K562 (cell line): ENCODE measurements around the gene TNKS2. TPM values are rescaled to one million over a fixed set of nuclear protein-coding genes. Genes with fewer than 3 reads are reported as not detected.

ENCODE experiments used
- ATAC-seq: fragments of 200-7000 bp; cut with Tn5 transposase; 3 replicates; pipeline ENCODE4 v1.9.1; 2020; ENCODE audit warnings: moderate library complexity
- BruUV-seq: library from RNA; stranded (reverse); fragments of 400-500 nt; replicated peaks from 2 replicates; lab custom pipeline; 2021; lab: Mats Ljungman, UMichigan
- CTCF ChIA-PET: fragments of 300-600 bp; formaldehyde crosslinking; extraction: SDS; loops from one replicate; lab custom pipeline; 2021; ENCODE audit warnings: low intra/inter-chr PET ratio; lab: Yijun Ruan, JAX
- POLR2A ChIA-PET: fragments of 300-600, 350-650 bp; sonication (Branson Sonifier 250); formaldehyde crosslinking; extraction: SDS; loops from one replicate; lab custom pipeline; 2021; ENCODE audit warnings: antibody characterized with exemption, inconsistent platforms; lab: Yijun Ruan, JAX
- DNase-seq, 4 experiments: peaks; one replicate each; pipeline versions ENCODE4 v3.0.0 to v3.0.0-alpha.2; 2011 to 2018; ENCODE audit warnings: low spot score in 3 of 4, mixed read lengths in 3 of 4; ENCODE audit errors: extremely low read depth in 1 of 4
- FAIRE-seq: peaks from 2 replicates; lab custom pipeline; 2011; peaks lifted over from hg19 to GRCh38; lab: Jason Lieb, UNC
- H2AFZ ChIP-seq: 2 replicates; pipeline ENCODE4 v1.6.0; 2011; ENCODE audit warnings: low read depth, low read length, control low read depth, inconsistent platforms
- H3K27ac ChIP-seq: fragments of 200-600 bp; 3 replicates; pipeline ENCODE4 v1.8.0; 2011; ENCODE audit warnings: low read depth, mild to moderate bottlenecking, control low read depth, inconsistent platforms, low read length, moderate library complexity, mixed read lengths; ENCODE audit errors: extremely low read depth
- H3K27me3 ChIP-seq, 2 experiments: fragments of 300-600 bp in 1 of 2; 2 replicates in 1 of 2; 3 replicates in 1 of 2; pipeline versions ENCODE4 v1.6.0 to v1.8.0; 2011; ENCODE audit warnings: inconsistent platforms in 2 of 2, low read length in 2 of 2, mild to moderate bottlenecking in 1 of 2, mixed read lengths in 1 of 2, moderate library complexity in 1 of 2; ENCODE audit not compliant: control insufficient read depth in 2 of 2, insufficient read depth in 2 of 2
- H3K36me3 ChIP-seq: fragments of 300-600 bp; 3 replicates; pipeline ENCODE4 v1.8.0; 2011; ENCODE audit warnings: mild to moderate bottlenecking, low read length, inconsistent platforms; ENCODE audit not compliant: control insufficient read depth, insufficient read depth
- H3K4me1 ChIP-seq, 2 experiments: fragments of 200-600 bp in 1 of 2; replicated peaks in 1 of 2; 2 replicates in 1 of 2; 3 replicates in 1 of 2; pipeline versions ENCODE4 v1.5.1 to v1.8.0; 2011; ENCODE audit warnings: inconsistent platforms in 2 of 2, low read length in 2 of 2, mild to moderate bottlenecking in 1 of 2, mixed read lengths in 1 of 2, moderate library complexity in 1 of 2; ENCODE audit not compliant: control insufficient read depth in 2 of 2, insufficient read depth in 2 of 2
- H3K4me2 ChIP-seq: 2 replicates; pipeline ENCODE4 v1.6.1; 2011; ENCODE audit warnings: low read length, control low read depth, inconsistent platforms, mixed read lengths; ENCODE audit not compliant: insufficient read depth
- H3K4me3 ChIP-seq: fragments of 200-600 bp; sonication (generic), shearing (Covaris generic); 2 replicates; pipeline ENCODE4 v1.5.1; 2016; ENCODE audit warnings: control low read depth, inconsistent platforms
- H3K79me2 ChIP-seq: fragments of 200-600 bp; 3 replicates; pipeline ENCODE4 v1.8.0; 2011; ENCODE audit warnings: low read length, inconsistent platforms; ENCODE audit not compliant: control insufficient read depth, insufficient read depth
- H3K9ac ChIP-seq, 2 experiments: 2 replicates each; pipeline versions ENCODE4 v1.6.0 to v1.6.1; 2011; ENCODE audit warnings: low read depth in 2 of 2, low read length in 2 of 2, control low read depth in 1 of 2, inconsistent platforms in 1 of 2, mild to moderate bottlenecking in 1 of 2, mixed read lengths in 1 of 2; ENCODE audit not compliant: insufficient read depth in 1 of 2
- H3K9me1 ChIP-seq: one replicate; pipeline ENCODE4 v1.6.0; 2011; ENCODE audit warnings: inconsistent platforms, mild to moderate bottlenecking, low read length, moderate library complexity; ENCODE audit not compliant: control insufficient read depth, insufficient read depth
- H3K9me3 ChIP-seq: replicated peaks from 2 replicates; pipeline ENCODE4 v1.5.1; 2011; ENCODE audit warnings: low read depth, low read length, inconsistent platforms; ENCODE audit not compliant: control insufficient read depth, insufficient read depth
- H4K20me1 ChIP-seq: replicated peaks from 2 replicates; pipeline ENCODE4 v1.6.1; 2011; ENCODE audit warnings: low read length, inconsistent platforms, mixed read lengths; ENCODE audit not compliant: control insufficient read depth, insufficient read depth
- DLX4 ChIP-seq: fragments of 250-450 bp; sonication (Bioruptor Pico); IDR thresholded peaks from 2 replicates; pipeline ENCODE4 v1.6.1; 2021; ENCODE audit warnings: mild to moderate bottlenecking
- ERF ChIP-seq: fragments of 450-650 bp; formaldehyde crosslinking; IDR thresholded peaks from 2 replicates; pipeline ENCODE4 v1.4.0; 2020; ENCODE audit warnings: mild to moderate bottlenecking, mixed read lengths
- GATA2 ChIP-seq: sonication (generic); formaldehyde crosslinking; IDR thresholded peaks from 2 replicates; pipeline ENCODE4 v1.4.0; 2020; ENCODE audit warnings: mild to moderate bottlenecking, missing genetic modification reagents
- HMBOX1 ChIP-seq: sonication (generic); IDR thresholded peaks from 2 replicates; pipeline ENCODE4 v1.6.1; 2016
- KHSRP ChIP-seq: fragments of 450-650 bp; IDR thresholded peaks from 2 replicates; pipeline ENCODE4 v1.6.1; 2017
- PHF8 ChIP-seq: fragments of 200-600 bp; sonication (generic); IDR thresholded peaks from 2 replicates; pipeline ENCODE4 v1.6.1; 2012; ENCODE audit warnings: mixed run types, mild to moderate bottlenecking, inconsistent platforms, low read length, moderate library complexity, borderline replicate concordance
- POLR2G ChIP-seq: fragments of 200-400 bp; formaldehyde crosslinking; IDR thresholded peaks from 2 replicates; pipeline ENCODE4 v1.6.1; 2017; ENCODE audit warnings: low read depth, mild to moderate bottlenecking, antibody characterized with exemption, low read length, moderate library complexity
- POLR3A ChIP-seq: IDR thresholded peaks from 2 replicates; pipeline ENCODE4 v1.6.1; 2011; ENCODE audit warnings: borderline replicate concordance, mild to moderate bottlenecking, moderate library complexity; ENCODE audit not compliant: insufficient read length, insufficient read depth; ENCODE audit errors: extremely low read depth
- SMARCA4 ChIP-seq: fragments of 450-650 bp; IDR thresholded peaks from 2 replicates; pipeline ENCODE4 v1.6.1; 2016
- SNAPC5 ChIP-seq: fragments of 250-450 bp; sonication (Bioruptor Pico); IDR thresholded peaks from 2 replicates; pipeline ENCODE4 v1.8.0; 2021; ENCODE audit warnings: moderate library complexity, mild to moderate bottlenecking, inconsistent platforms
- SPI1 ChIP-seq: IDR thresholded peaks from 2 replicates; pipeline ENCODE4 v1.6.1; 2011; ENCODE audit warnings: low read depth, low read length, control low read depth, borderline replicate concordance
- TCF15 ChIP-seq: fragments of 250-450 bp; sonication (Bioruptor Pico); IDR thresholded peaks from 2 replicates; pipeline ENCODE4 v1.8.0; 2022; ENCODE audit warnings: moderate library complexity, mild to moderate bottlenecking, inconsistent platforms
- TCFL5 ChIP-seq: fragments of 250-450 bp; sonication (Bioruptor Pico); conservative IDR thresholded peaks from 2 replicates; pipeline ENCODE4 v1.6.1; 2021; ENCODE audit warnings: mild to moderate bottlenecking, moderate library complexity, matching md5 sums
- ZNF277 ChIP-seq: fragments of 250-450 bp; sonication (Bioruptor Pico); IDR thresholded peaks from 2 replicates; pipeline ENCODE4 v1.8.0; 2022; ENCODE audit warnings: inconsistent platforms, mild to moderate bottlenecking, moderate library complexity, borderline replicate concordance
- WGBS: fragments of 100-300 bp; shearing (Covaris generic); methylation state at CpG from one replicate; pipeline ENCODE4 v1.1.6; 2016; ENCODE audit warnings: low coverage, mixed read lengths; ENCODE audit not compliant: insufficient coverage; ENCODE audit errors: missing lambda C conversion rate; 5-methylcytosine and 5-hydroxymethylcytosine counted together
- in situ Hi-C: fragments of 300-500 bp; cut with MboI; formaldehyde crosslinking; loops from 4 replicates; pipeline ENCODE4 v1.15.0; 2018; ENCODE audit warnings: inconsistent platforms, mixed read lengths
- intact Hi-C: fragments of 100-400 bp; cut with micrococcal nuclease; formaldehyde crosslinking; loops from 2 replicates; pipeline ENCODE4 v1.14.2; 2022
- polyA plus RNA-seq, 8 experiments: library from polyadenylated mRNA; depleted of rRNA in 4 of 8; stranded (reverse) in 5 of 8; unstranded in 3 of 8; fragments of >200 nt; fragmentation: Nextera tagmentation in 2 of 8; fragmentation: Illumina TruSeq in 1 of 8; extraction: Ambion mirVana in 2 of 8; extraction: Trizol in 1 of 8; gene quantifications; 2 replicates each; pipeline versions ENCODE4 v1.2.1 to v1.2.3, GENCODE V29; 2011 to 2014; ENCODE audit warnings: inconsistent platforms in 1 of 8, missing spikeins in 1 of 8
- total RNA-seq, 7 experiments: library from RNA; depleted of rRNA in 6 of 7; stranded (reverse); fragments of >200 nt in 6 of 7; fragmentation: Illumina TruSeq in 2 of 7; extraction: Trizol in 2 of 7; gene quantifications; 2 replicates each; pipeline versions ENCODE4 v1.2.1 to v1.2.3, GENCODE V29; 2011 to 2021; ENCODE audit warnings: low replicate concordance in 1 of 7

TNKS2 gene
- total and polyA plus RNA-seq, 9 of the 15 experiments (the other 6 are each of a cell fraction or from before 2014, with no cell fraction given) = 3.5 to 19.8 (median 8.6) TPM

GRCh38 chr10:91813251-91813650 is 15.0 kb downstream of the TNKS2 start:
- WGBS = 90% methylated on average over 1 of the region's 1 CpG
- in situ Hi-C loops = no loop called here
- CTCF ChIA-PET = no interaction called here
- Histone ChIP-seq H3K9me1 (no peaks in the 10 kb centered on the region), H2AFZ (no peak overlapping the region), H3K9me3 (no peaks in the 10 kb centered on the region), H3K27ac (no peak overlapping the region), H3K9ac (no peak overlapping the region), H3K36me3 (peaks cover 53% of the 10 kb centered on the region; the same call in 2 of the 3 replicates), H3K4me3 (no peak overlapping the region), H4K20me1 (no peaks in the 10 kb centered on the region; the same call in 1 of the 2 replicates), H3K27me3 (no peaks in the 10 kb centered on the region), H3K4me1 (no peaks in the 10 kb centered on the region), H3K79me2 (peaks cover 15% of the 10 kb centered on the region; the same call in 2 of the 3 replicates), H3K4me2 (no peak overlapping the region)
- DNase-seq (no peak), ATAC-seq (no peak), FAIRE-seq (no peak)
- intact Hi-C loops = no loop called here
- no peak for TF ChIP-seq POLR3A
- TF ChIP-seq KHSRP = no peak
- TF ChIP-seq HMBOX1 = no peak
- no peak for TF ChIP-seq SNAPC5 (CRISPR knock-in tag)
- no peak for TF ChIP-seq SMARCA4
- TF ChIP-seq TCFL5 = no peak
- no peak for TF ChIP-seq TCF15 (CRISPR knock-in tag)
- no peak for TF ChIP-seq POLR2G
- no peak for TF ChIP-seq ERF (CRISPR knock-in tag)
- no peak for TF ChIP-seq SPI1
- TF ChIP-seq PHF8 = no peak
- no peak for TF ChIP-seq ZNF277 (CRISPR knock-in tag)
- TF ChIP-seq GATA2 (CRISPR knock-in tag) = no peak
- TF ChIP-seq DLX4 (CRISPR knock-in tag) = no peak
- BruUV-seq = no TSS peak
- POLR2A ChIA-PET = no interaction called here
